Endothelial cell (in vitro differentiated cells): Measurements from ENCODE around the gene SAMD4A. TPM values are rescaled to one million over a fixed set of nuclear protein-coding genes. Genes with fewer than 3 reads are reported as not detected.

ENCODE experiments used
- DNase-seq: peaks from one replicate; pipeline ENCODE4 v3.0.0; 2021; ENCODE audit warnings: low spot score
- H3K27ac Mint-ChIP-seq: one replicate; pipeline ENCODE4 v1.8.0; 2021; ENCODE audit warnings: mixed read lengths, inconsistent platforms; ENCODE audit not compliant: unreplicated experiment
- H3K27me3 Mint-ChIP-seq: one replicate; pipeline ENCODE4 v1.8.0; 2021; ENCODE audit warnings: mild to moderate bottlenecking, moderate library complexity, mixed read lengths, inconsistent platforms; ENCODE audit not compliant: unreplicated experiment
- H3K36me3 Mint-ChIP-seq: one replicate; pipeline ENCODE4 v1.8.0; 2021; ENCODE audit warnings: mild to moderate bottlenecking, low read depth, mixed read lengths, inconsistent platforms; ENCODE audit not compliant: unreplicated experiment
- H3K4me1 Mint-ChIP-seq: one replicate; pipeline ENCODE4 v1.8.0; 2021; ENCODE audit warnings: mild to moderate bottlenecking, mixed read lengths, inconsistent platforms; ENCODE audit not compliant: unreplicated experiment
- H3K4me3 Mint-ChIP-seq: one replicate; pipeline ENCODE4 v1.8.0; 2021; ENCODE audit warnings: mild to moderate bottlenecking, mixed read lengths, inconsistent platforms; ENCODE audit not compliant: unreplicated experiment
- H3K9me3 Mint-ChIP-seq: one replicate; pipeline ENCODE4 v1.8.0; 2021; ENCODE audit warnings: mixed read lengths, inconsistent platforms; ENCODE audit not compliant: unreplicated experiment
- total RNA-seq: library from RNA; stranded (reverse); fragmentation: NEBNext Ultra II Directional; extraction: Animal tissue kit (Norgen Biotek cat#: 25700); gene quantifications from one replicate; pipeline ENCODE4 v1.2.1, GENCODE V29; 2021; ENCODE audit not compliant: unreplicated experiment
- TF ChIP-seq, protein P1 (sequence below): fragments of 200-600 bp; sonication (generic); IDR thresholded peaks from one replicate; pipeline ENCODE4 v1.5.0; 2021; ENCODE audit warnings: antibody characterized with exemption; ENCODE audit not compliant: unreplicated experiment

Gene SAMD4A
- total RNA-seq, 1 donor from 2014 or later: 9.2 TPM

GRCh38 chr14:54739514-54739913 is 172.6 kb downstream of the SAMD4A start:
- no peaks in the 10 kb centered on the region for H3K9me3 Mint-ChIP-seq
- DNase-seq: no peak
- H3K27ac Mint-ChIP-seq: no peak overlapping the region
- no peak overlapping the region for H3K4me3 Mint-ChIP-seq
- H3K36me3 Mint-ChIP-seq: no peaks in the 10 kb centered on the region
- TF ChIP-seq, protein P1, sequence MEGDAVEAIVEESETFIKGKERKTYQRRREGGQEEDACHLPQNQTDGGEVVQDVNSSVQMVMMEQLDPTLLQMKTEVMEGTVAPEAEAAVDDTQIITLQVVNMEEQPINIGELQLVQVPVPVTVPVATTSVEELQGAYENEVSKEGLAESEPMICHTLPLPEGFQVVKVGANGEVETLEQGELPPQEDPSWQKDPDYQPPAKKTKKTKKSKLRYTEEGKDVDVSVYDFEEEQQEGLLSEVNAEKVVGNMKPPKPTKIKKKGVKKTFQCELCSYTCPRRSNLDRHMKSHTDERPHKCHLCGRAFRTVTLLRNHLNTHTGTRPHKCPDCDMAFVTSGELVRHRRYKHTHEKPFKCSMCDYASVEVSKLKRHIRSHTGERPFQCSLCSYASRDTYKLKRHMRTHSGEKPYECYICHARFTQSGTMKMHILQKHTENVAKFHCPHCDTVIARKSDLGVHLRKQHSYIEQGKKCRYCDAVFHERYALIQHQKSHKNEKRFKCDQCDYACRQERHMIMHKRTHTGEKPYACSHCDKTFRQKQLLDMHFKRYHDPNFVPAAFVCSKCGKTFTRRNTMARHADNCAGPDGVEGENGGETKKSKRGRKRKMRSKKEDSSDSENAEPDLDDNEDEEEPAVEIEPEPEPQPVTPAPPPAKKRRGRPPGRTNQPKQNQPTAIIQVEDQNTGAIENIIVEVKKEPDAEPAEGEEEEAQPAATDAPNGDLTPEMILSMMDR: no peak
- peaks cover 2% of the 10 kb centered on the region for H3K27me3 Mint-ChIP-seq
- peaks cover 14% of the 10 kb centered on the region for H3K4me1 Mint-ChIP-seq

DNA sequence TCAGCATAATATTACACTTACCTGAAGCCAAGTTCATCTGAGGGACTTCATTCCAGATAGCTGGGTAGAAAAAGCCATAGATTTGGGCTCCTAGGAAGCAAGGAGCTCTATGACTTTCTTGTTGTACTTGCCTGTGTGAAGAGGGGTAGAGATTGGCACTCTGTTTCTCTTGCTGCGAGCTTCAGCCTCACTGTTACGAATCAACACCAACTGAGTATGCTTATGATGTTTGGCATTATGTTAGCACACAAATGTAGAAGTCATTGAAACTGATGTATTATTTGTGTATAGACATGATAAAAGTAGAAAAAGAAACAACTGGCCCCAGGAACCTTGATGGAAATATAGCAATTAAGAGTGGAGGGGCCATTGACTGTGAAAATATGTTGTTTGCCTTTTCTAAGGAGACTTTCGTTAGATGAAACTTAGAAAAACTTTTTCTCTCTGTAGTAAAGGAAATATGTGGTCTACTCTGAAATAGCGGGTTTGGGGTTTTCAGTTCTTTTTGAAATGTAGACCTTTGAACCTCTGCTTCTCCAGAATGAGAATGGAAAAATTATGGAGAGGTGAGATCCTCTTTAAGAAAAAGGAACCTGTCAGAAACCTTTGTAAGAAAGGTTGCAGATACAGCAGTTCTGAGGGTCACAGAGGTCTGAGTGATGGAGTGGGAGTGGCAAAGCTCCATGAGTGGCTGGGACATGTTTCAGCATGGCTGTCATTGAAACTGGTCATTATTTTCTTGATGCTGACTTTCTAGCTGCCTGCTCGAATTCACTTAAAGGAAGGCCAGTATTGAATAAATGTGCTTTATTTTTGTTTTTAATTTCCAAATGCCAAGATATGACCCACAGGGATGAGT is 175.8 kb downstream of the SAMD4A start:
- Mint-ChIP-seq H3K36me3 (peaks cover 3% of the 10 kb centered on the region), H3K4me3 (no peak overlapping the region), H3K27ac (no peak overlapping the region), H3K9me3 (no peaks in the 10 kb centered on the region), H3K27me3 (no peaks in the 10 kb centered on the region), H3K4me1 (peaks cover 30% of the 10 kb centered on the region)
- no peak for DNase-seq
- TF ChIP-seq, protein P1: no peak

- Mint-ChIP-seq H3K4me3 (no peak overlapping the region), H3K4me1 (peaks cover 24% of the 10 kb centered on the region), H3K27me3 (no peaks in the 10 kb centered on the region), H3K27ac (no peak overlapping the region), H3K36me3 (peaks cover 3% of the 10 kb centered on the region), H3K9me3 (no peaks in the 10 kb centered on the region)
- TF ChIP-seq, protein P1: no peak
- no peak for DNase-seq
Observed at GRCh38 chr14:54743382-54743781, 176.5 kb downstream of the SAMD4A start.

DNA sequence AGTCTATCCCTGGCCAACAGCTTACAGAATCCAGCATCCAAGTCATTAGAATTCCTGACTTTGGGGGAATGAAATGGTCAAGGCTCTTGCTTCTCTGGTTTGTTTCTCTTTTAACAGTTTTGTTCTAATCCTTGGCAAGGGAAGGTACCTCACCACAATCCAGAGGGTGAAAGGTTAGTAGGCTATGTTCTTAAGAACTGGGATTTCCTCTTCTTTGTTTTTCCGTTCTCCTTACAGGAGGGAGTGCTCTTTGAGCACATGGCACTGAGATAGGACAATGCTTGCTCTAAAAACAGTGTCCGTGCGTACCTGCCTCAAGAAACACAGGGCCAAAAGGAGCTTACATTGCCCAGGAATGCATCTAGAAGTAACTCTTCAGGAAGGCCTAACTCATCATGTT is 179.1 kb downstream of the SAMD4A start:
- TF ChIP-seq, protein P1: no peak
- H3K4me3 Mint-ChIP-seq: no peak overlapping the region
- peaks cover 2% of the 10 kb centered on the region for H3K27me3 Mint-ChIP-seq
- peaks cover 18% of the 10 kb centered on the region for H3K4me1 Mint-ChIP-seq
- no peaks in the 10 kb centered on the region for H3K9me3 Mint-ChIP-seq
- no peak for DNase-seq
- no peak overlapping the region for H3K27ac Mint-ChIP-seq
- H3K36me3 Mint-ChIP-seq: peaks cover 3% of the 10 kb centered on the region

GRCh38 chr14:54747616-54748015 is 180.7 kb downstream of the SAMD4A start:
- Mint-ChIP-seq H3K4me1 (peaks cover 18% of the 10 kb centered on the region), H3K27ac (no peak overlapping the region), H3K4me3 (no peak overlapping the region), H3K27me3 (peaks cover 2% of the 10 kb centered on the region), H3K9me3 (no peaks in the 10 kb centered on the region), H3K36me3 (peaks cover 3% of the 10 kb centered on the region)
- no peak for DNase-seq
- TF ChIP-seq, protein P1: no peak
